AG09319 (cell line): ENCODE data around the gene TIGD6.

Experiments used
- DNase-seq: peaks from one replicate; pipeline ENCODE4 v3.0.0-alpha.2; 2010; ENCODE audit warnings: low read depth; ENCODE audit errors: extremely low read depth
- TF ChIP-seq, protein P1 (sequence below): IDR thresholded peaks from 2 replicates; pipeline ENCODE4 v1.5.1; 2011; ENCODE audit warnings: low read depth, mild to moderate bottlenecking, inconsistent platforms, low read length, moderate library complexity

Gene TIGD6

DNA sequence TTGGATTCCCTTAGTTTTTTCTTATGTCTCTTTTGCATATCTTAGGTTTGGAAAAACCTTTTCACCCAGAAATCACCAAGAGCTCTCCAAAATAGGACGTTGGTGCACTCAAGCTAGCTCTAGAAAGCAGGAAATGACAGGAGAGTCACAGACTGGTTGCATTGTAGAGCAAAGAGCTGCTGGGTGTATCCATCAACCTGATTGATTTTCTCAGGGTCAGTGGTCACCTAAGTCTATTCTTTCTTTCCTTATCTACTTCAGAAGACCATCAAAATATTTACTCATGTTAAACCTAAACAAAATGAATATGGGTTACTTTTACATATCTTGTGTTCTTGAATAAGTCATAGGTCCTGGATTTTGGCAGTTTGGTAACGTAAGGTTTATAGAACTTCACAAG is 25.0 kb downstream of the TIGD6 start:
- TF ChIP-seq, protein P1, sequence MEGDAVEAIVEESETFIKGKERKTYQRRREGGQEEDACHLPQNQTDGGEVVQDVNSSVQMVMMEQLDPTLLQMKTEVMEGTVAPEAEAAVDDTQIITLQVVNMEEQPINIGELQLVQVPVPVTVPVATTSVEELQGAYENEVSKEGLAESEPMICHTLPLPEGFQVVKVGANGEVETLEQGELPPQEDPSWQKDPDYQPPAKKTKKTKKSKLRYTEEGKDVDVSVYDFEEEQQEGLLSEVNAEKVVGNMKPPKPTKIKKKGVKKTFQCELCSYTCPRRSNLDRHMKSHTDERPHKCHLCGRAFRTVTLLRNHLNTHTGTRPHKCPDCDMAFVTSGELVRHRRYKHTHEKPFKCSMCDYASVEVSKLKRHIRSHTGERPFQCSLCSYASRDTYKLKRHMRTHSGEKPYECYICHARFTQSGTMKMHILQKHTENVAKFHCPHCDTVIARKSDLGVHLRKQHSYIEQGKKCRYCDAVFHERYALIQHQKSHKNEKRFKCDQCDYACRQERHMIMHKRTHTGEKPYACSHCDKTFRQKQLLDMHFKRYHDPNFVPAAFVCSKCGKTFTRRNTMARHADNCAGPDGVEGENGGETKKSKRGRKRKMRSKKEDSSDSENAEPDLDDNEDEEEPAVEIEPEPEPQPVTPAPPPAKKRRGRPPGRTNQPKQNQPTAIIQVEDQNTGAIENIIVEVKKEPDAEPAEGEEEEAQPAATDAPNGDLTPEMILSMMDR: no peak
- DNase-seq: no peak

DNA sequence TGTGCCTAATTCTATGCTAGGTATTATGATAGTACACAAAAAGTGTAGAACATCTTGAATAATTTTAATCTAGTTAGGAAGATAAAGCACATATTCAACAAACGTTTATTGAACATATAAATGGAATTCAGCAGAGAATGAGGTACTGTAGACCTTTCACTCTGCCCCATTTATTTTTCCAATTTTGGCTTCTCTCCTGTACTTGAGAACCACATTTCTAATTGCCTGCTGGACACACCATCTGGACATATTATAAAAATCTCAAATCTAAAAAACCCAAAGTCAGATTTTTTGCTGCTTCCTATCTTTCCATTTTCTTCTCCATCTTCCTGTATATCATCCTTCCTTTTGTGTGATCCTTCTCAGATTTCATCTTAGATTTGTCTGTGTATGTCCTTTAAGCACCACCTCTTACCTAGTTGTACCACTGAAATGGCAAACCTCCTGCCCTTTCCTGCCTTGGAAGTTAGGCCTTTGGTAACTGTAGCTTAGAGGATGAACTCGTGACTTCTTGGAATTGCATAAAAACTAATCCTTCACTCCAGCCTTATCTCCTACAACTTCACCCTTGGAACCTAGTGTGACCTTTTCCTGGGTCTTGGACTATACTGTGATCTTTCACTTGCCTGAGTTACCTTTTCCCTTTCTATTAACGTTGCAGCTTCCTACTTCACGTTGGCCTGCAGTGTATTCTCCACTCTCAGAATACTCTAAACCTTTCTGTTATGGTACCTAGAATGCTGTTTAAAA is 31.1 kb downstream of the TIGD6 start:
- TF ChIP-seq, protein P1: no peak
- DNase-seq: no peak

DNA sequence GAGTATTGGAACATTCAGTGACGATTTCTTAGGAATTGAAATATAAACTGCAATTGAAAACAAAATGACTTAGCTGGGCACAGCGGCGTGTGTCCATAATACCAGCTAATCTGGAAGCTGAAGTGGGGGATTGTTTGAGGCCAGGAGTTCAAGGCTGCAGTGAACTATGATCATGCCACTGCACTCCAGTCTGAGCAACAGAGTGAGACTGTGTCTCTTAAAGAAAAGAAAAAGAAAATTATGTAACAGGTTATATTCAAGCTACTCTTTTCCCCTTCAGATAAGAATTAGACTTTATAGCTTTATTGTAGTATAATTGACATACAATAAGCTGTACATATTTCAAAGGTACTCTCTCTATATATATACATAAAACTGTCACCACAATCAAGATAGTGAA is 33.5 kb downstream of the TIGD6 start:
- no peak for DNase-seq
- TF ChIP-seq, protein P1: no peak

DNA sequence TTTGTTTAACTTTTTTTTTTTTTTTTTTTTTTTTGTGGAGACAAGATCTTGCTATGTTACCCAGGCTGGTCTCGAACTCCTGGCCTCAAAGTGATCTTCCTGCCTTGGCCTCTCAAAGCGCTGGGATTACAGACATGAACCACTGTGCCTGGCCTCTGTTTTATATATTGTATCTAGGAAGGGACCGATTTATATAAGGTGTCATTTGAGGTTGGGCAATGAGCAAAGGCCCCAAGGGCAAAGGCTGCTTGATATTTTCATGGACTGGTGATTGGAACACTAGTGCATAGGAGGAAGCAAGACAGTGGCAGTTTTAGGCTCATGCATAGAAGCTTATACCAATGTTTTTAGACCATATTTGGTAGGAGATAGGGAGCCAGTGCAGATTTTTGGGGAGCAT is 36.7 kb downstream of the TIGD6 start:
- no peak for DNase-seq
- TF ChIP-seq, protein P1: no peak

DNA sequence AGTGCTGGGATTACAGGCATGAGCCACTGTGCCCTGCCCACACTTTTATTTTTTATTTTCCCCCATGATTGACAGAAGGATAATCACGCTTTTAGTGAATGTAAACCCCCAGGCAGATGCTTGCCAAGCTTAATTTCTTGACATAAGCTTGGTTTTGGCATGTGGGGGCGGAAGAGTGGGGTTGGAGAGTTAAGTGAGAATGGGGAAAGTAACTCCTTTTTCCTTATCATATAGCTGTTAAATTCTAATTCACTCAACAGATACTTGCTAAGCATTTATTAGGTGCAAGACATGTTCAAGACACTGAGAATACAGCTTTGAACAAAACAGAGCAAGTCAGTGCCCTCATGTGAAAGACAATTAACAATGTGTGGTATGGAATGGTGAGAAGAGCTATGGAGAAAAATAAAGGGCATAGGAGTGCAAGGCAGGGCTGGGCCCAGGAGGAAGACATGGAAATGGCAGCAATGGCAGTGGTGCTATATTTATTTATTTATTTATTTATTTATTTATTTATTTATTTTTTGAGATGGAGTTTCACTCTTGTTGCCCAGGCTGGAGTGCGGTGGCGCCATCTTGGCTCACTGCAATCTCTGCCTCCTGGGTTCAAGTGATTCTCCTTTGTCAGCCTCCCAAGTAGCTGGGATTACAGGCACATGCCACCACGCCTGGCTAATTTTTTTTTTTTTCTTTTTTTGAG is 37.7 kb downstream of the TIGD6 start:
- DNase-seq: no peak
- TF ChIP-seq, protein P1: no peak

DNA sequence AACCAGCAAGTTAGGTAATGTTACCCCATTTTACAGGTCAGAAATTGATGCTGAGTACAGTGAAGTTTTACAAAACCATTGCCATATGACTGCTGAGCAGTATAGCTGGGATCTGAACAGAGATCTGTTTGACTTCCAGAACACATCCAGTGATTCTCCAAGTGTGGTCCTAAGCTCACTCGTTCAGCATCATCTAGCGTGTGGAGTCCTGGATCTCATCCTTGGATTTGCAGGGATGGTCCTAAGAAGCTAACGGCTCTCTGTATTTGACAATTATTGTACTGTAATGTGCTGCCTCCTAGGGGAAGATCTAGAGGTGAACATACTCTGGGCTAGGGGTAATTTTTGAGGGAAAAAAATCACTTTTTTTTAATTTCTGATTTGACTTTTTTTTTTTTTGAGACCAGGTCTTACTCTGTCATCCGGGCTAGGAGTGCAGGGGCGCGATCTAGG is 38.5 kb downstream of the TIGD6 start:
- no peak for DNase-seq
- TF ChIP-seq, protein P1: peak; percentile 58

DNA sequence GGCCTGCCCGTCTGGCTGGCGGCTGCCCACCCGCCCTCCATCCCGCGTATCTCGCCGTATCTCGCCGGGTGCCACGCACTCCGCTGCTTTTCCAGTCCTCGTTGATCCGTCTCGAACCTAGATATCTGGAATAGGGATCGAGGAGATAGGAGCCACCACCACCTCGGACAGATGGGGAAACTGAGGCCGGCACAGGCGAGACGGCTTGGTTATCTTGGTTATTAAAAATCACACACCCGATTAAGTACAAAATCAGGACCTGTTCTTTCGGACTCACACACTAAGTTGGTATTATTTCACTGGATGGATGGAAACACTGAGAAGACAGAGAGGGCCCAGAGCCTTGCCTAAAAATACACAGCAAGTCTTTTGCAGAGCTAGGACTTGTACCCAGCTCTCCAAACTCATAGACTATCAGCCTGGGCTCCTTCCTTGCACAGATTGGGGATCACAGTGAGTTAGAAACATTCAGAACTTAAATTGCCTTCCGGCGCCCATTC is 39.2 kb downstream of the TIGD6 start:
- DNase-seq: no peak

More for the DNA sequence above, 39.2 kb downstream of the TIGD6 start:
- TF ChIP-seq, protein P1: no peak
